ENCODE data around the gene FOSL2.

Gene FOSL2

DNA sequence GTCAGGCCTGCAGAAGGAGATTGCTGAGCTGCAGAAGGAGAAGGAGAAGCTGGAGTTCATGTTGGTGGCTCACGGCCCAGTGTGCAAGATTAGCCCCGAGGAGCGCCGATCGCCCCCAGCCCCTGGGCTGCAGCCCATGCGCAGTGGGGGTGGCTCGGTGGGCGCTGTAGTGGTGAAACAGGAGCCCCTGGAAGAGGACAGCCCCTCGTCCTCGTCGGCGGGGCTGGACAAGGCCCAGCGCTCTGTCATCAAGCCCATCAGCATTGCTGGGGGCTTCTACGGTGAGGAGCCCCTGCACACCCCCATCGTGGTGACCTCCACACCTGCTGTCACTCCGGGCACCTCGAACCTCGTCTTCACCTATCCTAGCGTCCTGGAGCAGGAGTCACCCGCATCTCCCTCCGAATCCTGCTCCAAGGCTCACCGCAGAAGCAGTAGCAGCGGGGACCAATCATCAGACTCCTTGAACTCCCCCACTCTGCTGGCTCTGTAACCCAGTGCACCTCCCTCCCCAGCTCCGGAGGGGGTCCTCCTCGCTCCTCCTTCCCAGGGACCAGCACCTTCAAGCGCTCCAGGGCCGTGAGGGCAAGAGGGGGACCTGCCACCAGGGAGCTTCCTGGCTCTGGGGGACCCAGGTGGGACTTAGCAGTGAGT is 19.4 kb downstream of the FOSL2 start:
- H3K4me1 ChIP-seq (ENCODE audit: insufficient read depth, insufficient read length) = peaks cover 11% of the 10 kb centered on the region
- H3K9ac ChIP-seq (ENCODE audit: insufficient read length, low read depth) = no peak overlapping the region
- no peaks in the 10 kb centered on the region for H3K27me3 ChIP-seq (ENCODE audit: insufficient read depth, insufficient read length)
- DNase-seq (ENCODE audit: low read depth, low spot score) = no peak
- H3K4me3 ChIP-seq (ENCODE audit: insufficient read length, low read depth) = no peak overlapping the region
- peaks cover 83% of the 10 kb centered on the region for H3K36me3 ChIP-seq (ENCODE audit: insufficient read depth, insufficient read length, low read length)
- no peaks in the 10 kb centered on the region for H3K9me3 ChIP-seq (ENCODE audit: insufficient read depth, low read length)
- TF ChIP-seq SUZ12 (IDR thresholded peaks at IDR 0.05; ENCODE audit: extremely low read depth, insufficient read depth, insufficient read length) = no peak
- no peak for TF ChIP-seq ZNF274 (IDR thresholded peaks at IDR 0.05; ENCODE audit: low read depth, low read length)
- no peak for TF ChIP-seq YY1 (IDR thresholded peaks at IDR 0.05; ENCODE audit: insufficient read depth, insufficient read length)

- Histone ChIP-seq H3K36me3 (ENCODE audit: insufficient read depth, insufficient read length, low read length) (peaks cover 77% of the 10 kb centered on the region), H3K4me1 (ENCODE audit: insufficient read depth, insufficient read length) (peaks cover 11% of the 10 kb centered on the region)
- no peak for DNase-seq (ENCODE audit: low read depth, low spot score)
Observed at GRCh38 chr2:28412625-28413151, 20.0 kb downstream of the FOSL2 start.

GRCh38 chr2:28413152-28413898 is 20.7 kb downstream of the FOSL2 start:
- Histone ChIP-seq H3K4me1 (ENCODE audit: insufficient read depth, insufficient read length) (peaks cover 11% of the 10 kb centered on the region), H3K9ac (ENCODE audit: insufficient read length, low read depth) (no peak overlapping the region), H3K27me3 (ENCODE audit: insufficient read depth, insufficient read length) (no peaks in the 10 kb centered on the region), H3K36me3 (ENCODE audit: insufficient read depth, insufficient read length, low read length) (peaks cover 70% of the 10 kb centered on the region), H3K9me3 (ENCODE audit: insufficient read depth, low read length) (no peaks in the 10 kb centered on the region), H3K4me3 (ENCODE audit: insufficient read length, low read depth) (no peak overlapping the region)
- DNase-seq (ENCODE audit: low read depth, low spot score) = no peak
- no peak for TF ChIP-seq YY1 (IDR thresholded peaks at IDR 0.05; ENCODE audit: insufficient read depth, insufficient read length)
- no peak for TF ChIP-seq ZNF274 (IDR thresholded peaks at IDR 0.05; ENCODE audit: low read depth, low read length)
- no peak for TF ChIP-seq SUZ12 (IDR thresholded peaks at IDR 0.05; ENCODE audit: extremely low read depth, insufficient read depth, insufficient read length)

More at GRCh38 chr2:28412625-28413151, 20.0 kb downstream of the FOSL2 start:
- no peak for TF ChIP-seq ZNF274 (IDR thresholded peaks at IDR 0.05; ENCODE audit: low read depth, low read length)
- no peak for TF ChIP-seq YY1 (IDR thresholded peaks at IDR 0.05; ENCODE audit: insufficient read depth, insufficient read length)
- TF ChIP-seq SUZ12 (IDR thresholded peaks at IDR 0.05; ENCODE audit: extremely low read depth, insufficient read depth, insufficient read length) = no peak
- no peaks in the 10 kb centered on the region for H3K27me3 ChIP-seq (ENCODE audit: insufficient read depth, insufficient read length)
- no peak overlapping the region for H3K4me3 ChIP-seq (ENCODE audit: insufficient read length, low read depth)
- no peaks in the 10 kb centered on the region for H3K9me3 ChIP-seq (ENCODE audit: insufficient read depth, low read length)
- H3K9ac ChIP-seq (ENCODE audit: insufficient read length, low read depth) = no peak overlapping the region

- Histone ChIP-seq H3K9me3 (ENCODE audit: insufficient read depth, low read length) (no peaks in the 10 kb centered on the region), H3K4me1 (ENCODE audit: insufficient read depth, insufficient read length) (peaks cover 11% of the 10 kb centered on the region), H3K4me3 (ENCODE audit: insufficient read length, low read depth) (no peak overlapping the region), H3K36me3 (ENCODE audit: insufficient read depth, insufficient read length, low read length) (peaks cover 65% of the 10 kb centered on the region), H3K9ac (ENCODE audit: insufficient read length, low read depth) (no peak overlapping the region), H3K27me3 (ENCODE audit: insufficient read depth, insufficient read length) (no peaks in the 10 kb centered on the region)
- TF ChIP-seq ZNF274 (IDR thresholded peaks at IDR 0.05; ENCODE audit: low read depth, low read length) (no peak), YY1 (IDR thresholded peaks at IDR 0.05; ENCODE audit: insufficient read depth, insufficient read length) (no peak), SUZ12 (IDR thresholded peaks at IDR 0.05; ENCODE audit: extremely low read depth, insufficient read depth, insufficient read length) (no peak)
- no peak for DNase-seq (ENCODE audit: low read depth, low spot score)
Observed at GRCh38 chr2:28413899-28414295, 21.2 kb downstream of the FOSL2 start.

DNA sequence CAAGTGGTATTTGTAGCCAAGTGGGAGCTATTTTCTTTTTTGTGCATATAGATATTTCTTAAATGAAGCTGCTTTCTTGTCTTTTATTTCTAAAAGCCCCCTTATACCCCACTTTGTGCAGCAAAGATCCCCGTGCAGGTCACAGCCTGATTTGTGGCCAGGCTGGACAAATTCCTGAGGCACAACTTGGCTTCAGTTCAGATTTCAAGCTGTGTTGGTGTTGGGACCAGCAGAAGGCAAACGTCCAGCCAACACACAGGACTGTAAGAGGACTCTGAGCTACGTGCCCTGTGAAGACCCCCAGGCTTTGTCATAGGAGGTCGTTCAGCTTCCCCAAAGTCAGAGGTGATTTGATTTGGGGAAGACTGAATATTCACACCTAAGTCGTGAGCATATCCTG is 21.9 kb downstream of the FOSL2 start:
- no peak overlapping the region for H3K4me3 ChIP-seq (ENCODE audit: insufficient read length, low read depth)
- H3K4me1 ChIP-seq (ENCODE audit: insufficient read depth, insufficient read length) = peaks cover 11% of the 10 kb centered on the region
- peaks cover 58% of the 10 kb centered on the region for H3K36me3 ChIP-seq (ENCODE audit: insufficient read depth, insufficient read length, low read length)
- DNase-seq (ENCODE audit: low read depth, low spot score) = no peak
- H3K9ac ChIP-seq (ENCODE audit: insufficient read length, low read depth) = no peak overlapping the region
- no peaks in the 10 kb centered on the region for H3K9me3 ChIP-seq (ENCODE audit: insufficient read depth, low read length)
- no peak for TF ChIP-seq ZNF274 (IDR thresholded peaks at IDR 0.05; ENCODE audit: low read depth, low read length)
- no peak for TF ChIP-seq SUZ12 (IDR thresholded peaks at IDR 0.05; ENCODE audit: extremely low read depth, insufficient read depth, insufficient read length)
- TF ChIP-seq YY1 (IDR thresholded peaks at IDR 0.05; ENCODE audit: insufficient read depth, insufficient read length) = no peak
- H3K27me3 ChIP-seq (ENCODE audit: insufficient read depth, insufficient read length) = no peaks in the 10 kb centered on the region

- Histone ChIP-seq H3K9ac (ENCODE audit: insufficient read length, low read depth) (no peak overlapping the region), H3K4me3 (ENCODE audit: insufficient read length, low read depth) (no peak overlapping the region), H3K27me3 (ENCODE audit: insufficient read depth, insufficient read length) (no peaks in the 10 kb centered on the region), H3K9me3 (ENCODE audit: insufficient read depth, low read length) (no peaks in the 10 kb centered on the region), H3K36me3 (ENCODE audit: insufficient read depth, insufficient read length, low read length) (peaks cover 56% of the 10 kb centered on the region), H3K4me1 (ENCODE audit: insufficient read depth, insufficient read length) (peaks cover 11% of the 10 kb centered on the region)
- no peak for TF ChIP-seq SUZ12 (IDR thresholded peaks at IDR 0.05; ENCODE audit: extremely low read depth, insufficient read depth, insufficient read length)
- TF ChIP-seq YY1 (IDR thresholded peaks at IDR 0.05; ENCODE audit: insufficient read depth, insufficient read length) = no peak
- TF ChIP-seq ZNF274 (IDR thresholded peaks at IDR 0.05; ENCODE audit: low read depth, low read length) = no peak
- no peak for DNase-seq (ENCODE audit: low read depth, low spot score)
Observed at GRCh38 chr2:28415010-28415409, 22.4 kb downstream of the FOSL2 start.

DNA sequence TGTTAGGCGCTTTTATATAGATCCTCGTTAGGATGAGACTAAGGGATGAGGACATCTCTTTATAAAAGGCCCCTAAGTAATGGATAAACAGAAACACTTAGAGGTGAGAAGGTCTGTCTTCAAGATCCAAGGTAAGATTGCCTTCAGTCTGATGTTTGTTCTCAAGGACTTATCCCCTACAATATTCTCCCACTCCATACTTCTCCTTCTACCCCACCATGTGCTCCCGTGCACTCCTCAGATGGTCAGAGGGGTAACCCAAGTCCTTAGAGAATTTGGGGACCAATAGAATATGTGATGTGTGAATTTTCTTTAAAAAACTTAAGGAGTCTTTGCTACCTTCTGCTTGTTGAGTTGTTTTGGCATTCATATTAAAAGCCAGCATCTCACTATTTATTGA is 23.1 kb downstream of the FOSL2 start:
- Histone ChIP-seq H3K4me3 (ENCODE audit: insufficient read length, low read depth) (no peak overlapping the region), H3K4me1 (ENCODE audit: insufficient read depth, insufficient read length) (peaks cover 11% of the 10 kb centered on the region), H3K27me3 (ENCODE audit: insufficient read depth, insufficient read length) (no peaks in the 10 kb centered on the region), H3K9me3 (ENCODE audit: insufficient read depth, low read length) (no peaks in the 10 kb centered on the region), H3K9ac (ENCODE audit: insufficient read length, low read depth) (no peak overlapping the region), H3K36me3 (ENCODE audit: insufficient read depth, insufficient read length, low read length) (peaks cover 49% of the 10 kb centered on the region)
- TF ChIP-seq SUZ12 (IDR thresholded peaks at IDR 0.05; ENCODE audit: extremely low read depth, insufficient read depth, insufficient read length) = no peak
- no peak for TF ChIP-seq YY1 (IDR thresholded peaks at IDR 0.05; ENCODE audit: insufficient read depth, insufficient read length)
- TF ChIP-seq ZNF274 (IDR thresholded peaks at IDR 0.05; ENCODE audit: low read depth, low read length) = no peak
- DNase-seq (ENCODE audit: low read depth, low spot score) = no peak
